ENCODE results near the gene TSPOAP1. TPM values are rescaled to one million over a fixed set of nuclear protein-coding genes. Genes with fewer than 3 reads are reported as not detected.

Gene TSPOAP1
- total and polyA plus RNA-seq, 2 of the 13 experiments (the other 11 are each of a cell fraction or from before 2014, with no cell fraction given): not detected

DNA sequence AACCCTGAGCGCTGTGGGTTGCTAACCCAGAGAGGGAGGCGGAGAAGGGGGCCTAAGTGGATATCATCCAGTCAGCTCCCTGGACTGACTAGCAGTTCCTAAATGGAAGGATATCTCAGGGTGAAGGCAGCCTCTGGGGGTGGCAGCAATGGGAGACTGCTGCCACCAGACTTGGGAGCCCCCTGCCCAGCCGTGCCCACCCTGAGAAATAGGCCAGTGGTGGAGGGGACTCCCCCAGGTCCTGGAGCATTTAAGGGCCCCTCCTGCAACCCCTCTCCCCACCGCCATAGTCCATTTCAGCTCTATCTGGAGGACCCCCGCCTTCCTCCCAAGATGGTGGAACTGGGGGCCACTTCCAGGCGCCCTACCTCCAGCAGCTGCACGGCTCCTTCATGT lies 8.4 kb downstream of the TSPOAP1 start:
- Histone ChIP-seq H3K27ac (ENCODE audit: extremely low read length, insufficient read depth, low read length) (no peak overlapping the region), H4K20me1 (ENCODE audit: insufficient read depth, low read length) (no peaks in the 10 kb centered on the region), H3K4me2 (ENCODE audit: low read depth, low read length) (no peak overlapping the region), H3K79me2 (ENCODE audit: insufficient read depth, low read length) (no peaks in the 10 kb centered on the region), H3K4me1 (ENCODE audit: insufficient read depth, low read length) (peaks cover 19% of the 10 kb centered on the region; the same call in 1 of the 2 replicates), H2AFZ (ENCODE audit: low read length) (no peak overlapping the region), H3K9me3 (ENCODE audit: low read length) (no peaks in the 10 kb centered on the region), H3K4me3 (replicated peaks in 1 of 3; ENCODE audit: insufficient read depth in 1 of 3, low read depth in 2 of 3, low read length in 3 of 3) (no peak overlapping the region), H3K9ac (ENCODE audit: insufficient read depth, low read depth, low read length) (no peak overlapping the region), H3K36me3 (replicated peaks in 1 of 2; ENCODE audit: control insufficient read depth in 1 of 2, insufficient read depth in 2 of 2, low read length in 2 of 2) (no peaks in the 10 kb centered on the region), H3K27me3 (ENCODE audit: control insufficient read depth in 1 of 2, insufficient read depth in 2 of 2, low read length in 2 of 2) (peaks cover 25 to 72% of the 10 kb centered on the region in 2 experiments)
- TF ChIP-seq RFXAP (CRISPR knock-in tag; IDR thresholded peaks at IDR 0.05; ENCODE audit: borderline replicate concordance) (no peak), ERF (CRISPR knock-in tag; IDR thresholded peaks at IDR 0.05) (no peak), SALL2 (CRISPR knock-in tag; IDR thresholded peaks at IDR 0.05) (no peak), ZC3H4 (CRISPR knock-in tag; IDR thresholded peaks at IDR 0.05; ENCODE audit: borderline replicate concordance) (no peak), ASH2L (IDR thresholded peaks at IDR 0.05; ENCODE audit: insufficient read length, low read depth, low read length) (no peak), HINFP (CRISPR knock-in tag; IDR thresholded peaks at IDR 0.05; ENCODE audit: low read depth) (no peak), ZNF687 (CRISPR knock-in tag; IDR thresholded peaks at IDR 0.05) (no peak), BCLAF1 (IDR thresholded peaks at IDR 0.05) (no peak)
- ChIA-PET CTCF (ENCODE audit: low intra/inter-chr PET ratio, low total read pairs) (no interaction called here), POLR2A (no interaction called here)
- intact Hi-C loops (cut with micrococcal nuclease; ENCODE audit: unreplicated experiment): no loop called here
- in situ Hi-C loops (cut with HindIII; ENCODE audit: extremely low pct_ligation_motif_present, low pct_unique_long_range_greater_than_20kb): no loop called here
- WGBS (ENCODE audit: low lambda C conversion rate): 68% methylated on average over 7 of the region's 7 CpGs
- ATAC-seq: no peak
- no peak for DNase-seq (ENCODE audit: low spot score)
- BruUV-seq (replicated peaks): no TSS peak
- FAIRE-seq: no peak

All from HepG2 (cell line).